HEK293 (cell line): Measurements from ENCODE around the gene CABP4.
A peak's percentile ranks its signal among the peaks of the same experiment; 100 is the strongest.

Source experiments
- KLF10 ChIP-seq: fragments of 450-650 bp; IDR thresholded peaks from 2 replicates; pipeline ENCODE4 v1.5.1; 2018; ENCODE audit warnings: missing biosample characterization, mild to moderate bottlenecking, missing genetic modification characterization
- PRDM1 ChIP-seq: fragments of 450-650 bp; formaldehyde crosslinking; IDR thresholded peaks from 2 replicates; pipeline ENCODE4; 2016; ENCODE audit warnings: missing biosample characterization, missing genetic modification characterization
- PRDM10 ChIP-seq: fragments of 450-650 bp; formaldehyde crosslinking; IDR thresholded peaks from 2 replicates; pipeline ENCODE4 v1.5.1; 2016; ENCODE audit warnings: missing biosample characterization, missing genetic modification characterization
- PRDM4 ChIP-seq: fragments of 450-650 bp; formaldehyde crosslinking; IDR thresholded peaks from 2 replicates; pipeline ENCODE4 v1.5.1; 2017; ENCODE audit warnings: missing biosample characterization, missing genetic modification characterization
- RBAK ChIP-seq: fragments of 450-650 bp; formaldehyde crosslinking; IDR thresholded peaks from 2 replicates; pipeline ENCODE4 v1.5.1; 2016; ENCODE audit warnings: missing biosample characterization, missing genetic modification characterization
- SP2 ChIP-seq: fragments of 450-650 bp; formaldehyde crosslinking; IDR thresholded peaks from 2 replicates; pipeline ENCODE4 v1.5.1; 2016; ENCODE audit warnings: missing biosample characterization, missing genetic modification characterization
- ZBTB48 ChIP-seq: fragments of 450-650 bp; formaldehyde crosslinking; IDR thresholded peaks from 2 replicates; pipeline ENCODE4 v1.5.1; 2016; ENCODE audit warnings: missing biosample characterization, missing genetic modification characterization
- ZNF157 ChIP-seq: fragments of 450-650 bp; formaldehyde crosslinking; IDR thresholded peaks from 2 replicates; pipeline ENCODE4 v1.5.1; 2016; ENCODE audit warnings: missing biosample characterization, missing genetic modification characterization
- ZNF24 ChIP-seq: fragments of 450-650 bp; formaldehyde crosslinking; IDR thresholded peaks from 2 replicates; pipeline ENCODE4 v1.5.1; 2016; ENCODE audit warnings: missing biosample characterization, missing genetic modification characterization
- ZNF280D ChIP-seq: fragments of 450-650 bp; formaldehyde crosslinking; IDR thresholded peaks from 2 replicates; pipeline ENCODE4 v1.5.1; 2016; ENCODE audit warnings: missing biosample characterization, missing genetic modification characterization
- ZNF423 ChIP-seq: fragments of 450-650 bp; formaldehyde crosslinking; IDR thresholded peaks from 2 replicates; pipeline ENCODE4 v1.5.1; 2016; ENCODE audit warnings: missing biosample characterization, missing genetic modification characterization
- ZNF48 ChIP-seq: fragments of 450-650 bp; formaldehyde crosslinking; IDR thresholded peaks from 2 replicates; pipeline ENCODE4 v1.5.1; 2016; ENCODE audit warnings: missing biosample characterization, missing genetic modification characterization
- ZNF585B ChIP-seq: fragments of 450-650 bp; formaldehyde crosslinking; IDR thresholded peaks from 2 replicates; pipeline ENCODE4 v1.5.1; 2016; ENCODE audit warnings: missing biosample characterization, missing genetic modification characterization
- ZNF664 ChIP-seq: fragments of 450-650 bp; formaldehyde crosslinking; IDR thresholded peaks from 2 replicates; pipeline ENCODE4 v1.5.1; 2016; ENCODE audit warnings: missing biosample characterization, missing genetic modification characterization
- ZNF692 ChIP-seq: fragments of 450-650 bp; formaldehyde crosslinking; IDR thresholded peaks from 2 replicates; pipeline ENCODE4 v1.5.1; 2016; ENCODE audit warnings: missing biosample characterization, missing genetic modification characterization
- ZSCAN23 ChIP-seq: fragments of 450-650 bp; formaldehyde crosslinking; IDR thresholded peaks from 2 replicates; pipeline ENCODE4 v1.5.1; 2016; ENCODE audit warnings: missing biosample characterization, missing genetic modification characterization

CABP4 gene

GRCh38 chr11:67420646-67421429 is 34.3 kb upstream of the CABP4 start (continued):
- no peak for TF ChIP-seq ZNF280D (tag by site-specific recombination)
- TF ChIP-seq RBAK (tag by site-specific recombination) = no peak
- no peak for TF ChIP-seq ZNF423 (tag by site-specific recombination)
- peak; percentile 86 for TF ChIP-seq SP2 (tag by site-specific recombination)
- no peak for TF ChIP-seq ZNF585B (tag by site-specific recombination)
- TF ChIP-seq PRDM1 (tag by site-specific recombination) = no peak
- no peak for TF ChIP-seq ZNF157 (tag by site-specific recombination)
- no peak for TF ChIP-seq ZNF692 (tag by site-specific recombination)
- 0 out of 2 replicates have a peak, but pooled peaks have one; percentile 13 for TF ChIP-seq KLF10
- TF ChIP-seq ZSCAN23 (tag by site-specific recombination) = no peak
- TF ChIP-seq ZNF24 = no peak
- TF ChIP-seq ZNF48 = no peak
- TF ChIP-seq ZNF664 (tag by site-specific recombination) = no peak
- no peak for TF ChIP-seq PRDM10 (tag by site-specific recombination)
- TF ChIP-seq PRDM4 (tag by site-specific recombination) = no peak
- TF ChIP-seq ZBTB48 (tag by site-specific recombination) = no peak
